AG20443 (cell line): Measurements from ENCODE around the gene PLCB4.

Source experiments
- DNase-seq: peaks from one replicate; pipeline ENCODE4 v3.0.0; 2012; ENCODE audit warnings: low spot score, mixed read lengths

The PLCB4 gene

GRCh38 chr20:9402546-9402945 is 333.7 kb downstream of the PLCB4 start:
- no peak for DNase-seq

DNA sequence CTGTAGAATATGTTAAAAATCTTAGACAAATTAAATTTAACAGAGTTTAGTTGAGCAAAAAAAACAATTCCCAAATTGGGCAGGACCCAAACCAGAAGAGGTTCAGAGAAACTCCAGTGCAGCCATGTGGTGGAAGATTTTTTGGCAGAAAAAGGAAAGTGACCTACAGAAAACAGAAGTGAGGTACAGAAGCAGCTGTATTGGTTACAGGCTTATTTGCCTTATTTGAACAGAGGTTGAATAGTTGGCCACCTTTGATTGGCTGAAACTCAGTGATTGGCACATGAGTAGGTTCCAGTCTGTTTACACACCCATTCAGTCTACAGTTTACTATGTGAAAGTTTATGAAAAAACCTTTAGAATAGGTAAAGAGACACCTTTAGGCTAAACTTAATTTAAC is 334.6 kb downstream of the PLCB4 start:
- no peak for DNase-seq

DNA sequence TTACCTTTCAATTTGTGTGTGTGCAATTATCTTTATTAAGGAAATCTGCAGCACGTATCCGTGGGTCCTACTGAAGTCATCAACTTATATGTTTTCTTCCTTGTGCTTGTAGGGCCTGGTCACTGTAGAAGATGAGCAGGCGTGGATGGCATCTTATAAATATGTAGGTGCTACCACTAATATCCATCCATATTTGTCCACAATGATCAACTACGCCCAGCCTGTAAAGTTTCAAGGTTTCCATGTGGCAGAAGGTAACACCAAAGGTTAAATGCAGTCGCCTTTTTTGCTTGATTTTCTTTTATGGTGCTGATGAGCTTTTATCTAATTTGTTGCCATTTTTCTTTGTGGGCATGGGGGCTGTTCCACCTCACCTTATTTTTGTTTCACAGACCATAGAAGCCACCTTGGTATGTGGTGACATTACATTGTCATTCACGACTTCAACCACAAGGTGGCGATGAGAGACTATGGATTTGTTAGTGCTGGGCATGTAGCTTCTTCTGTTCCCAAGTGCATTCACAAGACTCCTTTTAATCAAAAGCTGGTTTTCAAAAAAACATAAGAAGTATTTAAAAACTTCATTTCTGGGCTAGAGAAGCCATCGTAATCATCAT is 339.0 kb downstream of the PLCB4 start:
- DNase-seq, result peak; percentile 75

DNA sequence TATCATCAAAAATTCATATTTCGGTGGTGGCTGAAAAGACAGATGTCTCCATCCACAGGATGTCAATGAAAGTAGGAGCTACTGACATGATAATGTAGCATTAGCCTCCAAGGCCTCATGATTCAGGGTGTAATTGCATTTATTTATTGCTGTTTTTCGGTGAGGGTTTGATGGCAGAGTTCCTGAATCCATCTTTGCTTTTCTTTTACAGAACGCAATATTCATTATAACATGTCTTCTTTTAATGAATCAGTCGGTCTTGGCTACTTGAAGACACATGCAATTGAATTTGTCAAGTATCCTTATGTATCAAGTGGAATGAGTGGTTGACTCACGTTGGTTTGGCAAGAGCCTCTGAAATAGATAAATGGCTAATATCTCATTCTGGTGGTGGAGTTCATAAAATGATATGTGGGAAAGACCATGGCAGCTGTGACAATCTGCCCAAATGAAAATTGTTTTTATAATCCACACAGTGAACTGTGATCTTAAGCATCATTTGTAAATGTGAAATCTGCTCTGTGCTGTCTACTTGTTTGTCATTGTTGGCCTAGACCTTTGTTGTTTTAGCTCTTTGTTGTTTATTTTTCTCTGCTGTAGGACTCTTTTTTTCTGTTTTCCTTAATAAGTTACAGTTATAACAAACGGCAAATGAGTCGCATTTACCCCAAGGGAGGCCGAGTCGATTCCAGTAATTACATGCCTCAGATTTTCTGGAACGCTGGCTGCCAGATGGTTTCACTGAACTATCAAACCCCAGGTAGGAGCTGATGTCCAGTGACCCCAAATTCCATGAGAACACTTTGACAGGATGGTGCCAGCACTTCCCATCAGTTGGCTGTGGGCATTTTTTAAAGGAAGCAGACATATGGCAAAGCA is 339.8 kb downstream of the PLCB4 start:
- peak; percentile 19 for DNase-seq

DNA sequence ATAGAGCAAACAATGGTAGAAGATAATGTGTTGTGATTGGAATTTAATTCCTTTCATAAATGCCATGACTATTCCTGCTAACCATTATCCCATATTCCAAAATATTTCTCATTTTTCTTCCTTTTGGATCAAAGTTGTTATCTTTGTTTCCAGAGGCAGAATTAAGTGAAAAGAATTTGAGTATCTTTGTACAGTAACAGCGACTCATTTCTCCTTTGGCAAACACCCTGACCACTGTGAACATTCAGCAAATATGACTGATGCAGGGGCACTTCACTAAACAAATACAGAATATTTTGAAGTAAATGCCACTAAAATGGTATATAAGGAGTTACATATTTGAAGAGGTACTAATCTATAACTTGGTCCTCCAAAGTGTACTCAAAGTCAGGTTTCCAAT is 340.5 kb downstream of the PLCB4 start:
- DNase-seq, result peak; percentile 43

GRCh38 chr20:9409981-9410380 is 341.1 kb downstream of the PLCB4 start:
- DNase-seq, result peak; percentile 84

DNA sequence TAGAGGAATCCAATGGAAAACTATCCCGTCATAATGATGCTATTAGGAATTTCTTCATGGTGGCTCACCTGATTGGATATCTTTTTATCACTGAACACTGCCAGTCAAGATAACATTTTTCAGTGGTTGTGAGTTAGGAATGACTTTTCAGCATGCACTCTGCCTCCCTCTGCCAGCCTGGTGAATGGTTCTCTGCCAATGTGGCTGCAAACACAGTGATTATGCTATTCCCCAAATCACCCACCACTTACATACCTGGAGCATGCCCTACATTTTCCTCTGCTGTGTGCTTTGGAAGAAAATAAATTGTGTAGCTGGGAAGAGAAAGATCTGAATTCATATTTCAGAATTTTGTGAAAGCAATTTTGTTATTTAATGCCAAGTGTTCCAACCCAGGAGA is 342.9 kb downstream of the PLCB4 start:
- DNase-seq, result no peak

DNA sequence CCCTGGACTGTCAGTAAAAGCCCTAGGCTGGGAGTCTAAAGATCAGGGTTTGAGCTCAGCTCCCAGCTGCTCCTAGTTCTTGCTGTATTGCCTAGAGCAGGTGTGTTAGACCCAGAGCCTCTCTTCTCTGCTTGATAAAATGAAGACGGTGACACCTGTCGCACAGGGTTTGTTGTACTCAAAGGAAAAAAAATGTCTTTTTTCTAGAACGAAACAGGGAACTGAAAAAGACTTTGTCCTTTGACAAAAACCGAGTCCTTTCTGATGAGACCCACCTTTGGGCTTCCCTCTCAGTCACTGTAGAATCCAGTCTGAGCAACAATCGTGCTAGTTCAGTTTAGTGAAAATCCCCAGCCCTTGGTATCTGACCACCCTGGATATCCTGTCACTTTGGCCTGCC is 343.4 kb downstream of the PLCB4 start:
- no peak for DNase-seq

DNA sequence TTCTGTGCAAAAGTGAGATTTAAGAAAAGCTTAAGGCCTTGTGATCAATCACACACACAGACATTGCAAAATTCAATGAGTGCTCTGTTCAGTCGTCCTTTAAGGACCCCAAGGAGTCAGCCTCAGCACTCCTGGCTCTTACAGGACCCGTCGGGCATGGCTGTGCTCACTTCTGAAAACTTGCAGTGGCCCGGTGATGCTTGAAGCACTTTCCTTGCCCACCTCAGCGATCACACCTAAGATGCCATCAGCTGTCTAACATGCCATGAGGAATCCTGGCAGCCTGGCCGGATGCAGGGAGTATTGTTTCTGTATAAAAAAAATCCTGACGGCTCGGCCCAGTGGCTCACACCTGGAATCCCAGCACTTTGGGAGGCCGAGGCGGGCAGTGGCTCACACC is 344.1 kb downstream of the PLCB4 start:
- DNase-seq, result no peak

DNA sequence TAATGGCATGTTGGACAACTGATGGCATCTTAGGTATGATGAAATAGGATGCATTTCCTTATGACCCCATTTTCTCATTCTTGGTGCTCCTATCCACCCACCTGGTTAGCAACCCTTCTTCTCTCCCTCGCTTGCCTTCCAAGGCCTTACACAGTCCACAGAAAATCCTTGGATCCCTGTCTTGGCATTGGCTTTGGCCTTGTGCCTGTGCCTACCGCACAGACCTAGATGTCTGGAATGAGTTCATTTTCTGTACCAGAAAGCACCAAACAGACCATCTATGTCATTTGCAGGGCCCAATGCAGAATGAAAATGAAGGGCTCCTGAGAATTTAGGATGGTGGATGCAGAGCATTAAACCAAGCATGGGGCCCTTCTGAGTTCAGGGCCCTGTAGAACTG is 346.5 kb downstream of the PLCB4 start:
- no peak for DNase-seq

- DNase-seq, result no peak
Observed at GRCh38 chr20:9416421-9416820, 347.5 kb downstream of the PLCB4 start.

DNA sequence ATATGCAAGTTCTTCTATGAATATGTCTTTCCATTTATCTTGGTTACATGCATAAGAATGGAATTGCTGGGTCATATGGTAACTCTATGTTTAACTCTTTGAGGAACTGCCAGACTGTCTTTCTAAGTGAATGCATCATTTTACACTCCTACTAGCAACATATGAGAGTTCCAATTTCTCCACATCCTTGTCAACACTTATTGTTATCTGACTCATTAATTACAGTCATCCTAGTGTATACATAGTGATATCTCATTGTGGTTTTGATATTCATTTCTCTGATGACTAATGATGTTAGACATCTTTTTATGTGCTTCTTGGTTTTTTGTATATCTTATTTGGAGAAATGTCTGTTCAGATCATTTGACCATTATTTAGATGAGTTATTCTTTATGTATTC is 348.8 kb downstream of the PLCB4 start:
- DNase-seq, result no peak

DNA sequence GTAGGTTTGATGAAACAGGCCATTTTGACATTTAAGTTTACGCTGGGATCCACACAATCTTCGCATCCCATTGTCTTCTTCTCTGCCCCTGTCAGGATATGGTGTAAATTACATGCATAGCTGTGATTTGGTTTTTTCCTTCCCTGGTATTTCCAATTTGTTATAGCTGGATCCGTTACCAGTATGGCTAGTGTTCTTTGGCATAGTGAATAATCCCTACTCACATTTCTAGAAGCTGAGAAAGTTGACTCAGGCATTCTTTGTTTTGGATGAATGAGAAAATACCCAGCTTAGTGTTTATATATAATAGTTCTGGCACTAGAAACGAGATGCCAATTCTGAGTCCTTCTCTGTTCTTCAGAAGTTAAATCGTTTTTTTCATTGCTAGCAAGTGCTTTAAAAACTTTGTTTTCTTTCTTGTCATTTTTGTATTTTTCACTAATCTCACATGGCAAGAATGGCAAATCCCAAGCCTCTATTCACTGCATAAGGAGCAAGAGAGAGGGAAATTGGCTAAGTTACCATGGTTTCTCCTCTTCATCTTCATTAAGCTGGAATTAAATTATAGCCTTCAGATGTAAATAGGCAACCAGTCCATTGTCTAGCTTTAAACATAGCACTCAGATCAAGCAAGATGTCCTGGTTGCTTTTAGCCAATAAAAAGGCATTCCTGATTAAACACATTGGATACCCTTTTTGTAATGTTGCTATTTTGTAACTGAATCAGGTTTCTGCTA is 353.6 kb downstream of the PLCB4 start:
- DNase-seq, result no peak

DNA sequence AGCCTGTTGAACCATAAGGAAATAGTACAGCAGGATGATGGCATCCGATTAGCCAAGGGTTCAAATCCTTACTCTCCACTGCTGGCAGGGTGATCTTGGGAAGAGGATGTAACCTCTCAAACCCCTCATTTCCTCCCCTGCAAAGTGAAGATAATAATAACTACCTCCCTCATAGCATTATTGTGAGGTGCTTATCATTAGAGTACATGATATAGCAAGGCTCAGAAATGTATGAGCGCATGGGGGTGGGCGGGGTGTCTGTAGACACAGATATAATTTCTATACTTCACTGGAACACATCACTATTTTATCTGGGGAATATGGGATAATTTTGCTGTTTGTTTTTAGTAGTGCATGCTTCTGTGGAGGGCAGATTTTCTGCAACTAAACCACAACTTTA is 355.7 kb downstream of the PLCB4 start:
- DNase-seq, result no peak

- DNase-seq, result no peak
Observed at GRCh38 chr20:9427430-9428291, 358.8 kb downstream of the PLCB4 start.

GRCh38 chr20:9428292-9428607 is 359.4 kb downstream of the PLCB4 start:
- no peak for DNase-seq

DNA sequence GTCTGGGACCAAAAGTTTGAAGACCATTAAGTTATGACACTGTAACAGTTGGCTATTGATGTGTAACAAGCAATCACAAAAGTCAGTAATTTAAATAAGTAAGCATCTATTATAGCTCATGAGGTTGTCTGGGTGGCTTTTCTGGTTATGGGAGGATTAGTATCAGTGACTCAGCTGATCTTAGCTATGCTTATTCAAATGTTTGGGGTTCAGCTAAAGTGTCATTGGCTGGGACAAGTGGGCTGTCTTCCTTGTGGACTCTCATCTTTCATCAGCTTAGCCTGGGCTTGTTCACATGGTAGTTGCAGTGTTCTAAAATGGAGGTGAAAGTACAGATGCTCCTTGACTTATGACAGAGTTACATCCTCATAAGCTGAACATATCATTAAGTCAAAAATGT is 370.9 kb downstream of the PLCB4 start:
- no peak for DNase-seq

DNA sequence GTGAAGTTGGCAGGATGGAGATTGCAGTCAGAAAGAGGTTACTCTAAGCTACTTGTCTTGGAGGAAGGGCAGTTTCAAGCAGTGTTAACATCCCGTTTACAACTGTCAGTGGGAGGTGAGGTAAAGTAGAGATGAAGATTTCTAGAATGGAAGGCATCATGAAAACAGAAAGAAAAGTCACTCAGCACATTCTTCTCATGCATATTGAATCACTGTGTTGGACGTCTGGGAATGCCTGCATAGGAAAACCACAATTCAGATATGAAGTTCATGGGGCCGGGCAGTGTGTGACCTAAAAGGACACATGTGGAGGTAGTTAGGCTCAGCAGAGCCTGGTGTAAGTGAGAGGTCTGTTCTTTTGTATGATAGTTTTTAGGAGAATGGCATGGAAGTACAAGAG is 372.0 kb downstream of the PLCB4 start:
- peak; percentile 28 for DNase-seq

- no peak for DNase-seq
Observed at GRCh38 chr20:9441948-9442347, 373.1 kb downstream of the PLCB4 start.

GRCh38 chr20:9442858-9443257 is 374.0 kb downstream of the PLCB4 start:
- no peak for DNase-seq

GRCh38 chr20:9444921-9445320 is 376.0 kb downstream of the PLCB4 start:
- DNase-seq, result no peak

DNA sequence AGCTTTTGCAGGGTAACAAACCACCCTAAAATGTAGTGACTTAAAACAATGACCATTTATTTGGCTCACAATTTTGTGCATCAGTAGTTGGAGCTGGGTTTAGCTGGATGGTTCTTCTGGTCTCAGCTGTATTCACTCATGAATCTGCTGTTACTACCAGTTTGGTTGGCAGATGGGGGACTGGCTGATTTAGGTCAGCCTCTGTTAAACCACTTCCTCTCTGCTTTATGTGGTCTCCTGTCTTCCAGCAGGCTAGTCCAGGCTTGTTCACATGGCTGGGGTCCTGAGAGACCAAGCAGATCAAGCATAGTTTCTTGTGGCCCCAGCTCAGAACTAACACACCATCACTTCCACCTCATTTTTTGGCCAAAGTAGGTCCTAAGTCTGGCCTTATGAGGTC is 378.3 kb downstream of the PLCB4 start:
- no peak for DNase-seq
